ENCODE measurements around the gene FGFBP3.
A peak's percentile ranks its signal among the peaks of the same experiment; 100 is the strongest.

The FGFBP3 gene

DNA sequence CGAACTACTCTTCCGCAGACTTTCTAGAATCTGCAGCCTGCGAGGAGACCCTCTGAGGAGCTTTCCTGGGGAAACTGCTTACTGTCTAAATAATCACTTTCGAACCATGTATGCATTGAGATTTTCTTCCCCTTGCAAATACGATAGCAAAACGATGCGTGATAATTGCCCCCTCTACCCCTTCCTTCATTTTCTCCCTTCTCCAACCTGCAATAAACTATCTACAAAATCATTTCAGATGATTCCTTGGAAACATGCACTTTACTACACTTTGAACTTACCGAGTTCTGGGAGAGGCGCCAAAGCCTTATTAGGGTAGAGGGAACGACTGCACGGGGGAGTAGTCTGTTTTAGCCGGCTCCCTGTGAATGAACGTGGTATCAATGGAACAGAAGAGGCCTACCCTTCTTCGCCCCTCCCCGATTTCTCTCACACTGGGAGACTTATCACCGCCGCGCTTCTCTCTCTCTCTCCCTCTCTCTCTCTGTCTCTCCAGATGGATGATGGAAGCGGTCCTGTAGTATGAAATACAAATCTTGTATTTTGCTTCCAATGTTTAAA is at the start of gene FGFBP3:
TSS of gene FGFBP3 (minus strand) at position 370 of the 561 bp plus-strand sequence. CDS start 517 bp downstream, outside the sequence.
- Histone ChIP-seq H3K4me1 (ENCODE audit: control insufficient read depth, insufficient read depth, low read length) (no peaks in the 10 kb centered on the region), H3K9ac (ENCODE audit: low read length) (peak within 1 kb of the TSS; percentile 83)

DNA sequence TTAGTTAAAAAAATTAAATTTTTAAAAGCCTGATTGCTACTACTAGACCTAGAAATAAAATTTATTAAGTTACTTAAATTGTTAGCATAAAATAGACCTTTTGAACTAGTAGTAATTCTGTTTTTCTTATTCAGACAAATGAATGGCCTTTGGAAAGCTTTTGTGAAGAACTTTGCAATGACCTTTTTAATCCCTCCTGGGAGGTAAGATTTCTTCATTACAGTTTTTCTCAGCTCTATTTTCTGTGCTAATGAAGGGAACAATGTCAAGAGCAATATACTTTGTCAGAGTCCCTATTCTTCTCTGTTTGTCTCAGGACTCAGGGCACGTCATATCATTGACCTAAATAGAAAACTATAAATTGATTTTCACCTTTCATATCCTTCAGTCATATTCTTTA is 47.8 kb upstream of the FGFBP3 start:
- H3K36me3 ChIP-seq (ENCODE audit: control insufficient read depth, insufficient read depth, low read length) = peaks cover 4% of the 10 kb centered on the region
- no peak overlapping the region for H3K4me3 ChIP-seq (ENCODE audit: low read length)
- H3K4me1 ChIP-seq (ENCODE audit: control insufficient read depth, insufficient read depth, low read length) = no peaks in the 10 kb centered on the region
- no peaks in the 10 kb centered on the region for H3K9me3 ChIP-seq (ENCODE audit: control insufficient read depth, low read length)
- no peaks in the 10 kb centered on the region for H3K27me3 ChIP-seq (ENCODE audit: control insufficient read depth, insufficient read depth, low read length)
- H3K9ac ChIP-seq (ENCODE audit: low read length) = no peak overlapping the region

More for the DNA sequence above, at the start of gene FGFBP3:
- H3K9me3 ChIP-seq (ENCODE audit: control insufficient read depth, low read length) = no peaks in the 10 kb centered on the region
- peak within 1 kb of the TSS; percentile 60 for H3K4me3 ChIP-seq (ENCODE audit: low read length)
- H3K36me3 ChIP-seq (ENCODE audit: control insufficient read depth, insufficient read depth, low read length) = no peaks in the 10 kb centered on the region
- no peaks in the 10 kb centered on the region for H3K27me3 ChIP-seq (ENCODE audit: control insufficient read depth, insufficient read depth, low read length)

DNA sequence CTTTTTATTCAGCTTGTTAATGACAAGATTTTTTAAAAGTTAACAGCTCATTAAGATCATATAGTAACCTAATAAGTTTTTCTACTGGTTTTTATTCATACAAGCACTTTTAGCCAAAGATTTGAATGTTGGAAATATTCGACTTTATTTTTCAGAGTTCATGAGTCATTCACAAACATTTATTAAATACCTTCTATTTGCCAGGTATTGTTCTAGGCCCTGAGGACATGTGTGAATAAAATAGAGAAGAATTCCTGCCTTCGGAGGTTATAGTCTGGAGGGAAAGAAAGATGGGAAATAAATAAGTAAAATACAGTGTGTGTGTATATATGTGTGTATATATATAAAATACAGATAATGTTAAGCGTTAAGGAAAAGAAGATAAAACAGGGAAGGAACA is 45.8 kb upstream of the FGFBP3 start:
- Histone ChIP-seq H3K4me3 (ENCODE audit: low read length) (no peak overlapping the region), H3K27me3 (ENCODE audit: control insufficient read depth, insufficient read depth, low read length) (no peaks in the 10 kb centered on the region), H3K4me1 (ENCODE audit: control insufficient read depth, insufficient read depth, low read length) (no peaks in the 10 kb centered on the region), H3K9me3 (ENCODE audit: control insufficient read depth, low read length) (no peaks in the 10 kb centered on the region), H3K36me3 (ENCODE audit: control insufficient read depth, insufficient read depth, low read length) (peaks cover 4% of the 10 kb centered on the region), H3K9ac (ENCODE audit: low read length) (no peak overlapping the region)

DNA sequence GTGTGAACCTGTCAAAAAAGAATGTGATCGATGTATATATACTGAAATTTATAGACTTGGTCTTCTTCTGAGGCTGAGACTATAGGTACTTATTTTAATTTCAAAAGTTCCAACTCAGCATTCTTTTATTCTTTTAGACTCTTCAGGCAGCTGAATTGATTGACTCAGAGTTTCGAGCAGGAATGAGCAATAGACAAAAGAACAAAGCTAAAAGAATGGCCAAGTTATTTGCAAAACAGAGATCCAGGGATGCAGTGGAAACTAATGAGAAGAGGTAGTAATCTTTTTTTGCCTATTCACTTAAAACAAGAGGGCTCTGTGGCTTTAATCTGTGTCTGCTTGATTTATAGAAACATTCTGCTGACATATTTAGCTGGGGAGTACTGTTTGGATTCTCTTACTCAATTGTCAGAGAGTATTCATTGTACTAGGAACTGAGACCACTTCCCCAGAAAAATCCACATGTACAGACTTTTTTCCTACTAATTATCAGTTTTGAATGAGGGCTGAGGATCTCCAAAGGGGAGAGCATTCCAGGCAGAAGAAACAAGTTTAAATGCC is 44.4 kb upstream of the FGFBP3 start:
- no peak overlapping the region for H3K4me3 ChIP-seq (ENCODE audit: low read length)
- no peaks in the 10 kb centered on the region for H3K9me3 ChIP-seq (ENCODE audit: control insufficient read depth, low read length)
- H3K36me3 ChIP-seq (ENCODE audit: control insufficient read depth, insufficient read depth, low read length) = peaks cover 4% of the 10 kb centered on the region
- H3K9ac ChIP-seq (ENCODE audit: low read length) = no peak overlapping the region
- no peaks in the 10 kb centered on the region for H3K4me1 ChIP-seq (ENCODE audit: control insufficient read depth, insufficient read depth, low read length)
- no peaks in the 10 kb centered on the region for H3K27me3 ChIP-seq (ENCODE audit: control insufficient read depth, insufficient read depth, low read length)

DNA sequence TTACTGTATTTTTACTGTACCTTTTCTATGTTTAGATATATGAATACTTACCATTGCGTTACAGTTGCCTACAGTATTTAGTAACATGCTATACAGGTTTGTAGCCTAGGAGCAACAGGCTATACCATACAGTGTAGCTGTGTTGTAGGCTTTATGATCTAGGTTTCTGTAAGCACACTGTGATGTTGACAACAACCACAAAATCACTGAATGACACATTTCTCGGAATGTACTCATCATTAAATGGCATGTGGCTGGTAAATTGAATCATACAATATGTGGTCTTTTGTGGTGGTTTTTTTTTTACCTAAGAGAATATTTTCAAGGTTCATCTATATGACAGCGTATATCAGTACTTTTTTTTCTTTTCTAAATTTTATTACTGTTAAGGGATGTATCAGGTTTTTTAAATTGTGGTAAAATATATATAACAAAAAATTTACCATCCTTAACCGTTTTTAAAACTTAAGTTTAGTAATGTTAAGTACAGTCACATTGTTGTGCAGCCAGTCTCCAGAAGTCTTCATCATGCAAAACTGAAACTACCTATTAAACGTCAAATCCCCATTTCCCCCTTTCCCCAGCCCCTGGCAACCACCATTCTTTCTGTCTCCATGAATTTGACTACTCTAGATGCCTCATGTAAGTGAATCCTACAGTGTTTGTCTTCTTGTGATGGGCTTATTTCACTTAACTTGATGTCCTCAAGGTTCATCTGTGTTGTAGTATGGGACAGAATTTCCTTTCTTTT is 35.8 kb upstream of the FGFBP3 start:
- Histone ChIP-seq H3K36me3 (ENCODE audit: control insufficient read depth, insufficient read depth, low read length) (no peaks in the 10 kb centered on the region), H3K27me3 (ENCODE audit: control insufficient read depth, insufficient read depth, low read length) (no peaks in the 10 kb centered on the region), H3K4me1 (ENCODE audit: control insufficient read depth, insufficient read depth, low read length) (no peaks in the 10 kb centered on the region), H3K4me3 (ENCODE audit: low read length) (no peak overlapping the region), H3K9ac (ENCODE audit: low read length) (no peak overlapping the region), H3K9me3 (ENCODE audit: control insufficient read depth, low read length) (no peaks in the 10 kb centered on the region)

- H3K9me3 ChIP-seq (ENCODE audit: control insufficient read depth, low read length) = no peaks in the 10 kb centered on the region
- H3K27me3 ChIP-seq (ENCODE audit: control insufficient read depth, insufficient read depth, low read length) = no peaks in the 10 kb centered on the region
- H3K36me3 ChIP-seq (ENCODE audit: control insufficient read depth, insufficient read depth, low read length) = no peaks in the 10 kb centered on the region
- no peaks in the 10 kb centered on the region for H3K4me1 ChIP-seq (ENCODE audit: control insufficient read depth, insufficient read depth, low read length)
- H3K4me3 ChIP-seq (ENCODE audit: low read length) = no peak overlapping the region
- no peak overlapping the region for H3K9ac ChIP-seq (ENCODE audit: low read length)
These were observed 32.1 kb upstream of the FGFBP3 start for GRCh38 chr10:91941426-91941825.

DNA sequence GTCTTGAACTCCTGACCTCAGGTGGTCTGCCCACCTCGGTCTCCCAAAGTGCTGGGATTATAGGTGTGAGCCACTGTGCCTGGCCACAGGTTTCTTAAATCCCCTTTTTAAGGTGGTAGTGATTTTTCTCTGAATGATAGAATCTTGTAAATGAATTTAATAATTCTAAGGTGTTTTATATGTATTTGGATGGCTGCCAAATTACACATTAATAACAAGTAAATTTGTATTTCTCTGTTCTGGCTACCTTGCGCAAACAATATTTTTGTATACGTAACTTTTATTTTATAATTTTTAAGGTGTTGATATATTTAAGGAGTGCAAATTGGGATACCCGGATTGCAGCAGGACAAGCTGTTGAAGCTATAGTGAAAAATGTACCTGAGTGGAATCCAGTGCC is 30.4 kb upstream of the FGFBP3 start:
- H3K4me3 ChIP-seq (ENCODE audit: low read length) = no peak overlapping the region
- no peaks in the 10 kb centered on the region for H3K4me1 ChIP-seq (ENCODE audit: control insufficient read depth, insufficient read depth, low read length)
- H3K36me3 ChIP-seq (ENCODE audit: control insufficient read depth, insufficient read depth, low read length) = no peaks in the 10 kb centered on the region
- no peaks in the 10 kb centered on the region for H3K9me3 ChIP-seq (ENCODE audit: control insufficient read depth, low read length)
- H3K9ac ChIP-seq (ENCODE audit: low read length) = no peak overlapping the region
- no peaks in the 10 kb centered on the region for H3K27me3 ChIP-seq (ENCODE audit: control insufficient read depth, insufficient read depth, low read length)

DNA sequence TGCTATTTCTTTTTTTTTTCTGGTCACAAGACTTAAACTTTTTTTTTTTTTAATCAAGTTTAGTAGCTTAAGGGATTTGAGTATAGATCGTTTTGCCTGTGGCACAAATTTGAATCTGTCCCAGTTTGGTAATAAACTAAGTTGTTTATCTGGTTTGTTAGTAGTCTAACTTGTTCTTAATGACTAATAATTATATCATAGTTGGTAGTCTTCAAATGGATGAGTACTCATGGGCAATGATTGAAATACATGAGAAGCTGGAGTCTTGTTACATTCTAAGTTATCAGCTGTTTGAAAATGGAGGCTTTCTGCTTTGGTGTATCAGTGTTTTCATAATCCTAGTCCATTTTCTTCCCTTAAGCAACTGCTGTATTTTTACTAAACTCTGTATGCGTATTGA is 26.6 kb upstream of the FGFBP3 start:
- H3K27me3 ChIP-seq (ENCODE audit: control insufficient read depth, insufficient read depth, low read length) = no peaks in the 10 kb centered on the region
- H3K4me3 ChIP-seq (ENCODE audit: low read length) = no peak overlapping the region
- no peaks in the 10 kb centered on the region for H3K36me3 ChIP-seq (ENCODE audit: control insufficient read depth, insufficient read depth, low read length)

DNA sequence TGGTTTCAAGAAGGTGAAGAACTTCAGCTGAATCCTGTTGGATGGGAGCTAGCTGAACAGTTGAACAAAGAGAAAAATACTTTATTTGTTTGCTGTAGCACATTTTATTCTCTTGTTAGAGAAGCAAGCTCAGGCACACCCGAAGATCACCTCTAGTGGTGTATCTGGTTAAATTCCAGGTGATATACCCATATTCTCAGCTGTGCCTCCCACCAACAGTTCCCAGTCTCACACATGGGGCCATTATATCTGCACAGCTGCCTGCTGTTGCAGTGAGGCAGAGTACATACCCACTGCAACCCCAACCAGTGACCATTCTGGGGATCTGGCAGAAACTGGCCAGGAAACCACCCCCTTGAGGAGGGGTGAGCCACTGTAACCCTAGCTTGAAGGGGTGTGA is 23.5 kb upstream of the FGFBP3 start:
- no peaks in the 10 kb centered on the region for H3K9me3 ChIP-seq (ENCODE audit: control insufficient read depth, low read length)
- no peak overlapping the region for H3K4me3 ChIP-seq (ENCODE audit: low read length)
- no peaks in the 10 kb centered on the region for H3K27me3 ChIP-seq (ENCODE audit: control insufficient read depth, insufficient read depth, low read length)
- no peaks in the 10 kb centered on the region for H3K36me3 ChIP-seq (ENCODE audit: control insufficient read depth, insufficient read depth, low read length)
- peaks cover 10% of the 10 kb centered on the region for H3K4me1 ChIP-seq (ENCODE audit: control insufficient read depth, insufficient read depth, low read length)
- H3K9ac ChIP-seq (ENCODE audit: low read length) = no peak overlapping the region

More for the DNA sequence above, 26.6 kb upstream of the FGFBP3 start:
- no peak overlapping the region for H3K9ac ChIP-seq (ENCODE audit: low read length)
- peaks cover 2% of the 10 kb centered on the region for H3K4me1 ChIP-seq (ENCODE audit: control insufficient read depth, insufficient read depth, low read length)
- no peaks in the 10 kb centered on the region for H3K9me3 ChIP-seq (ENCODE audit: control insufficient read depth, low read length)

DNA sequence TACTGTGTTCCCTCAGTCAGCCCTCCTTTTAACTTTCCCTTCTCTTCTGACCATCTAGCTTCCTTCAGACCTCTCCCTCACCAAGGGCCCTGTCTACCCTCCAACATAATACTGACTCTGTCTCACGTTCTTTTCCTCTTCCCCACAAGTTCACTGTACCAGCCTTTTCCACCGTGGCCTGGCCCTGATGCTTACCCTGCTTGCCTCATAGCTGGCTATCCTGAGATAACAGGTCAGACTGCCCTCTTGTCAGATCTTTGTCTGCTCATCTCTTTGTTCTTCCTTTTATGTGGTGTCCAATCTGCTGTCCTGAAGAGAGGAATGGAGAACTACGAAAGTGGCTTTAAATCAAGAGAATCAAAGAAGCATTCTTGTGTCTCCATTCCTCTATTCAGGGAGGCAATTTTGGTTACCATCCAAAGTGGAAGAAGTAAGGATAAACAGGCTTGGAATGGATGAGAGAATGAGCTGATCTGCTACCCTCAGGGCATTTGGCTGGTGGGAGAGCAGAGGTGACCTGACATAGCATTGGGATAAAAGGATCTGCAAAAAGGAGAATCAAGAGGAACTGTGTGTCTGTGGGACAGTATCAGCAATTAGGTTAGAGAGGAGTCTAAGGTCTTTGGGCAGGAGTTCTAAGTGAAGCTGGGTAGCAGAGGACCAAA is 22.4 kb upstream of the FGFBP3 start:
- Histone ChIP-seq H3K36me3 (ENCODE audit: control insufficient read depth, insufficient read depth, low read length) (no peaks in the 10 kb centered on the region), H3K27me3 (ENCODE audit: control insufficient read depth, insufficient read depth, low read length) (no peaks in the 10 kb centered on the region), H3K4me3 (ENCODE audit: low read length) (no peak overlapping the region), H3K4me1 (ENCODE audit: control insufficient read depth, insufficient read depth, low read length) (peaks cover 10% of the 10 kb centered on the region), H3K9me3 (ENCODE audit: control insufficient read depth, low read length) (no peaks in the 10 kb centered on the region), H3K9ac (ENCODE audit: low read length) (no peak overlapping the region)

GRCh38 chr10:91930939-91931338 is 21.7 kb upstream of the FGFBP3 start:
- H3K4me3 ChIP-seq (ENCODE audit: low read length) = no peak overlapping the region
- H3K36me3 ChIP-seq (ENCODE audit: control insufficient read depth, insufficient read depth, low read length) = no peaks in the 10 kb centered on the region
- no peaks in the 10 kb centered on the region for H3K27me3 ChIP-seq (ENCODE audit: control insufficient read depth, insufficient read depth, low read length)
- H3K9ac ChIP-seq (ENCODE audit: low read length) = no peak overlapping the region
- H3K4me1 ChIP-seq (ENCODE audit: control insufficient read depth, insufficient read depth, low read length) = peaks cover 10% of the 10 kb centered on the region
- no peaks in the 10 kb centered on the region for H3K9me3 ChIP-seq (ENCODE audit: control insufficient read depth, low read length)

DNA sequence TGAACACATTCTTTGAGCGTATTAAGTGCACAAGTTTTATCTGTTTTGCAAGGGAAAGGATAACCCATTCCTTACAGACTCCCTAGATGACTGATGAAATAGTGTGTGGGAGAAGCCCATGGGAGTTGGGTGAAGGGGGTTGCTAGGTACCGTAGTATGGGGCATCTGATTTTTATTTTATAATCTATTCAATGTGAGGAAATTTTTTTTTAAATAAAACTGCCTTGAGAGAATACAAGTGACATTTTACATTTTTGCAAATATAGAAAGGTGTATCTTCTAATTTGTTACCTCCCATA is 15.7 kb upstream of the FGFBP3 start:
- Histone ChIP-seq H3K9ac (ENCODE audit: low read length) (peak overlapping the region; percentile 99), H3K9me3 (ENCODE audit: control insufficient read depth, low read length) (no peaks in the 10 kb centered on the region), H3K27me3 (ENCODE audit: control insufficient read depth, insufficient read depth, low read length) (no peaks in the 10 kb centered on the region), H3K4me1 (ENCODE audit: control insufficient read depth, insufficient read depth, low read length) (peaks cover 5% of the 10 kb centered on the region), H3K4me3 (ENCODE audit: low read length) (peak overlapping the region; percentile 96), H3K36me3 (ENCODE audit: control insufficient read depth, insufficient read depth, low read length) (no peaks in the 10 kb centered on the region)
